HEK293 (cell line): ENCODE results near the gene PARVA.

Source experiments
- CTCF ChIA-PET: fragments of 350-600 bp; formaldehyde crosslinking; extraction: SDS; loops from one replicate; lab custom pipeline; 2021; ENCODE audit warnings: antibody characterized with exemption; lab: Yijun Ruan, JAX
- POLR2A ChIA-PET: fragments of 300-600 bp; formaldehyde crosslinking; extraction: SDS; loops from one replicate; lab custom pipeline; 2020; ENCODE audit warnings: antibody characterized with exemption, inconsistent platforms; lab: Yijun Ruan, JAX
- H3K27ac ChIP-seq: fragments of 200-500 bp; sonication (Bioruptor generic); 2 replicates; pipeline ENCODE4 v1.5.1; 2014; ENCODE audit warnings: low read depth, low read length, control low read depth, inconsistent platforms; ENCODE audit errors: extremely low read depth
- H3K36me3 ChIP-seq, 2 experiments: fragments of 200-500 bp in 1 of 2; sonication (Bioruptor generic) in 1 of 2; 1 replicate in 1 of 2; 2 replicates in 1 of 2; pipeline ENCODE4 v1.5.1; 2014 to 2017; ENCODE audit warnings: inconsistent platforms in 2 of 2, low read length in 2 of 2; ENCODE audit not compliant: control insufficient read depth in 2 of 2, insufficient read depth in 1 of 2
- H3K4me1 ChIP-seq: fragments of 200-500 bp; sonication (Bioruptor generic); 2 replicates; pipeline ENCODE4 v1.5.1; 2014; ENCODE audit warnings: mild to moderate bottlenecking, low read length, inconsistent platforms; ENCODE audit not compliant: control insufficient read depth, insufficient read depth
- H3K4me3 ChIP-seq: 2 replicates; pipeline ENCODE4 v1.5.1; 2011; ENCODE audit warnings: low read depth, mild to moderate bottlenecking, control low read depth, low read length, moderate library complexity
- H3K9me3 ChIP-seq: fragments of 200-500 bp; sonication (Bioruptor generic); 2 replicates; pipeline ENCODE4 v1.5.1; 2014; ENCODE audit warnings: low read depth, low read length, inconsistent platforms; ENCODE audit not compliant: control insufficient read depth, insufficient read depth
- KLF1 ChIP-seq: fragments of 450-650 bp; formaldehyde crosslinking; IDR thresholded peaks from 2 replicates; pipeline ENCODE4 v1.5.1; 2016; ENCODE audit warnings: missing biosample characterization, missing genetic modification characterization
- KLF8 ChIP-seq: fragments of 450-650 bp; formaldehyde crosslinking; IDR thresholded peaks from 2 replicates; pipeline ENCODE4 v1.5.1; 2016; ENCODE audit warnings: missing biosample characterization, missing genetic modification characterization
- REPIN1 ChIP-seq: fragments of 450-650 bp; formaldehyde crosslinking; IDR thresholded peaks from 2 replicates; pipeline ENCODE4 v1.5.1; 2017; ENCODE audit warnings: missing biosample characterization, missing genetic modification characterization, low read depth
- ZBTB20 ChIP-seq: fragments of 450-650 bp; formaldehyde crosslinking; IDR thresholded peaks from 2 replicates; pipeline ENCODE4 v1.5.1; 2016; ENCODE audit warnings: missing biosample characterization, missing genetic modification characterization
- ZNF2 ChIP-seq: fragments of 450-650 bp; formaldehyde crosslinking; IDR thresholded peaks from 2 replicates; pipeline ENCODE4 v1.5.1; 2016; ENCODE audit warnings: missing biosample characterization, missing genetic modification characterization
- ZNF223 ChIP-seq: fragments of 450-650 bp; formaldehyde crosslinking; IDR thresholded peaks from 2 replicates; pipeline ENCODE4 v1.5.1; 2016; ENCODE audit warnings: missing biosample characterization, missing genetic modification characterization
- ZNF239 ChIP-seq: fragments of 450-650 bp; formaldehyde crosslinking; IDR thresholded peaks from 2 replicates; pipeline ENCODE4 v1.5.1; 2016; ENCODE audit warnings: missing biosample characterization, missing genetic modification characterization
- ZNF354C ChIP-seq: fragments of 450-650 bp; formaldehyde crosslinking; IDR thresholded peaks from 2 replicates; pipeline ENCODE4 v1.5.1; 2016; ENCODE audit warnings: missing biosample characterization, missing genetic modification characterization, low read depth, borderline replicate concordance
- ZNF394 ChIP-seq: fragments of 450-650 bp; formaldehyde crosslinking; IDR thresholded peaks from 2 replicates; pipeline ENCODE4 v1.5.1; 2016; ENCODE audit warnings: missing biosample characterization, missing genetic modification characterization, mild to moderate bottlenecking, moderate library complexity, borderline replicate concordance
- TF ChIP-seq, protein P1 (sequence below): fragments of 450-650 bp; formaldehyde crosslinking; IDR thresholded peaks from 2 replicates; pipeline ENCODE4 v1.5.1; 2016; ENCODE audit warnings: missing biosample characterization, missing genetic modification characterization
- TF ChIP-seq, protein P2 (sequence below): fragments of 450-650 bp; IDR thresholded peaks from 2 replicates; pipeline ENCODE4 v1.5.1; 2018; ENCODE audit warnings: missing biosample characterization, mild to moderate bottlenecking, missing genetic modification characterization
- TF ChIP-seq, protein P3 (sequence below): fragments of 450-650 bp; formaldehyde crosslinking; IDR thresholded peaks from 2 replicates; pipeline ENCODE4 v1.5.1; 2016; ENCODE audit warnings: missing biosample characterization, missing genetic modification characterization
- TF ChIP-seq, protein P4 (sequence below): fragments of 450-650 bp; formaldehyde crosslinking; IDR thresholded peaks from 2 replicates; pipeline ENCODE4 v1.5.1; 2016; ENCODE audit warnings: missing biosample characterization, missing genetic modification characterization
- TF ChIP-seq, protein P5 (sequence below): fragments of 450-650 bp; formaldehyde crosslinking; IDR thresholded peaks from 2 replicates; pipeline ENCODE4 v1.5.1; 2017; ENCODE audit warnings: missing biosample characterization, missing genetic modification characterization
- TF ChIP-seq, protein P6 (sequence below): fragments of 450-650 bp; formaldehyde crosslinking; IDR thresholded peaks from 2 replicates; pipeline ENCODE4 v1.5.1; 2017; ENCODE audit warnings: missing biosample characterization, missing genetic modification characterization

PARVA gene

DNA sequence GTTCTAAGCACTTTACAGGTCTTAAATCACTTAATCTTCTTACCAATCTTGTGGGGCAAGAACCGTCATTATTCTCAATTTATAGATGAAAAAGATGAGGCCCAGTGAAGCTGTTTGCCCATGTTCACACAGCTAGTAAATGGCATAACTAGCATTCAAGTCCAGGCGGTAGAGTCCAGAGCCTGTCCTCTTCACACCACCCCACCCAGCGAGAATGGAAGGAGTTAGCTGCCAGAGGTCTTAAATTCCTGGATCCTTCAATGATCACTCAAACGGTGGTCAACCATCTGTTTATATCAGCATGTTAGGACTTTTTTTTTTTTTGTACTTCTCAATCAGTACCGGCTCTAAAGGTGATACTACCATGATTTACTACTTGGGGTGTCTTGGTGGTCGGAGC, 43.3 kb downstream of the PARVA start:
- CTCF ChIA-PET = interaction anchor here (0.6 to 1.4 kb wide), 4 partner anchors 9 to 468 kb away, joined by 3 to 5 read pairs (median 4); no protein-coding TSS in a partner anchor
- TF ChIP-seq ZBTB20 (tag by site-specific recombination) (no peak), ZNF354C (no peak), ZNF223 (tag by site-specific recombination) (no peak), REPIN1 (tag by site-specific recombination) (no peak), KLF8 (tag by site-specific recombination) (no peak), ZNF239 (tag by site-specific recombination) (no peak), ZNF394 (no peak), ZNF2 (no peak), KLF1 (tag by site-specific recombination) (no peak)
- TF ChIP-seq, protein P1, sequence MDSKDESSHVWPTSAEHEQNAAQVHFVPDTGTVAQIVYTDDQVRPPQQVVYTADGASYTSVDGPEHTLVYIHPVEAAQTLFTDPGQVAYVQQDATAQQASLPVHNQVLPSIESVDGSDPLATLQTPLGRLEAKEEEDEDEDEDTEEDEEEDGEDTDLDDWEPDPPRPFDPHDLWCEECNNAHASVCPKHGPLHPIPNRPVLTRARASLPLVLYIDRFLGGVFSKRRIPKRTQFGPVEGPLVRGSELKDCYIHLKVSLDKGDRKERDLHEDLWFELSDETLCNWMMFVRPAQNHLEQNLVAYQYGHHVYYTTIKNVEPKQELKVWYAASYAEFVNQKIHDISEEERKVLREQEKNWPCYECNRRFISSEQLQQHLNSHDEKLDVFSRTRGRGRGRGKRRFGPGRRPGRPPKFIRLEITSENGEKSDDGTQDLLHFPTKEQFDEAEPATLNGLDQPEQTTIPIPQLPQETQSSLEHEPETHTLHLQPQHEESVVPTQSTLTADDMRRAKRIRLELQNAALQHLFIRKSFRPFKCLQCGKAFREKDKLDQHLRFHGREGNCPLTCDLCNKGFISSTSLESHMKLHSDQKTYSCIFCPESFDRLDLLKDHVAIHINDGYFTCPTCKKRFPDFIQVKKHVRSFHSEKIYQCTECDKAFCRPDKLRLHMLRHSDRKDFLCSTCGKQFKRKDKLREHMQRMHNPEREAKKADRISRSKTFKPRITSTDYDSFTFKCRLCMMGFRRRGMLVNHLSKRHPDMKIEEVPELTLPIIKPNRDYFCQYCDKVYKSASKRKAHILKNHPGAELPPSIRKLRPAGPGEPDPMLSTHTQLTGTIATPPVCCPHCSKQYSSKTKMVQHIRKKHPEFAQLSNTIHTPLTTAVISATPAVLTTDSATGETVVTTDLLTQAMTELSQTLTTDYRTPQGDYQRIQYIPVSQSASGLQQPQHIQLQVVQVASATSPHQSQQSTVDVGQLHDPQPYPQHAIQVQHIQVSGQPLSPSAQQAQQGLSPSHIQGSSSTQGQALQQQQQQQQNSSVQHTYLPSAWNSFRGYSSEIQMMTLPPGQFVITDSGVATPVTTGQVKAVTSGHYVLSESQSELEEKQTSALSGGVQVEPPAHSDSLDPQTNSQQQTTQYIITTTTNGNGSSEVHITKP (tag by site-specific recombination) = no peak
- TF ChIP-seq, protein P2, sequence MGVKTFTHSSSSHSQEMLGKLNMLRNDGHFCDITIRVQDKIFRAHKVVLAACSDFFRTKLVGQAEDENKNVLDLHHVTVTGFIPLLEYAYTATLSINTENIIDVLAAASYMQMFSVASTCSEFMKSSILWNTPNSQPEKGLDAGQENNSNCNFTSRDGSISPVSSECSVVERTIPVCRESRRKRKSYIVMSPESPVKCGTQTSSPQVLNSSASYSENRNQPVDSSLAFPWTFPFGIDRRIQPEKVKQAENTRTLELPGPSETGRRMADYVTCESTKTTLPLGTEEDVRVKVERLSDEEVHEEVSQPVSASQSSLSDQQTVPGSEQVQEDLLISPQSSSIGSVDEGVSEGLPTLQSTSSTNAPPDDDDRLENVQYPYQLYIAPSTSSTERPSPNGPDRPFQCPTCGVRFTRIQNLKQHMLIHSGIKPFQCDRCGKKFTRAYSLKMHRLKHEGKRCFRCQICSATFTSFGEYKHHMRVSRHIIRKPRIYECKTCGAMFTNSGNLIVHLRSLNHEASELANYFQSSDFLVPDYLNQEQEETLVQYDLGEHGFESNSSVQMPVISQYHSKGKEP (tag by site-specific recombination) = no peak
- TF ChIP-seq, protein P3, sequence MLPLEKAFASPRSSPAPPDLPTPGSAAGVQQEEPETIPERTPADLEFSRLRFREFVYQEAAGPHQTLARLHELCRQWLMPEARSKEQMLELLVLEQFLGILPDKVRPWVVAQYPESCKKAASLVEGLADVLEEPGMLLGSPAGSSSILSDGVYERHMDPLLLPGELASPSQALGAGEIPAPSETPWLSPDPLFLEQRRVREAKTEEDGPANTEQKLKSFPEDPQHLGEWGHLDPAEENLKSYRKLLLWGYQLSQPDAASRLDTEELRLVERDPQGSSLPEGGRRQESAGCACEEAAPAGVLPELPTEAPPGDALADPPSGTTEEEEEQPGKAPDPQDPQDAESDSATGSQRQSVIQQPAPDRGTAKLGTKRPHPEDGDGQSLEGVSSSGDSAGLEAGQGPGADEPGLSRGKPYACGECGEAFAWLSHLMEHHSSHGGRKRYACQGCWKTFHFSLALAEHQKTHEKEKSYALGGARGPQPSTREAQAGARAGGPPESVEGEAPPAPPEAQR (tag by site-specific recombination) = no peak
- TF ChIP-seq, protein P4, sequence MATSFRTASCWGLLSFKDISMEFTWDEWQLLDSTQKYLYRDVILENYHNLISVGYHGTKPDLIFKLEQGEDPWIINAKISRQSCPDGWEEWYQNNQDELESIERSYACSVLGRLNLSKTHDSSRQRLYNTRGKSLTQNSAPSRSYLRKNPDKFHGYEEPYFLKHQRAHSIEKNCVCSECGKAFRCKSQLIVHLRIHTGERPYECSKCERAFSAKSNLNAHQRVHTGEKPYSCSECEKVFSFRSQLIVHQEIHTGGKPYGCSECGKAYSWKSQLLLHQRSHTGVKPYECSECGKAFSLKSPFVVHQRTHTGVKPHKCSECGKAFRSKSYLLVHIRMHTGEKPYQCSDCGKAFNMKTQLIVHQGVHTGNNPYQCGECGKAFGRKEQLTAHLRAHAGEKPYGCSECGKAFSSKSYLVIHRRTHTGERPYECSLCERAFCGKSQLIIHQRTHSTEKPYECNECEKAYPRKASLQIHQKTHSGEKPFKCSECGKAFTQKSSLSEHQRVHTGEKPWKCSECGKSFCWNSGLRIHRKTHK = no peak
- TF ChIP-seq, protein P5, sequence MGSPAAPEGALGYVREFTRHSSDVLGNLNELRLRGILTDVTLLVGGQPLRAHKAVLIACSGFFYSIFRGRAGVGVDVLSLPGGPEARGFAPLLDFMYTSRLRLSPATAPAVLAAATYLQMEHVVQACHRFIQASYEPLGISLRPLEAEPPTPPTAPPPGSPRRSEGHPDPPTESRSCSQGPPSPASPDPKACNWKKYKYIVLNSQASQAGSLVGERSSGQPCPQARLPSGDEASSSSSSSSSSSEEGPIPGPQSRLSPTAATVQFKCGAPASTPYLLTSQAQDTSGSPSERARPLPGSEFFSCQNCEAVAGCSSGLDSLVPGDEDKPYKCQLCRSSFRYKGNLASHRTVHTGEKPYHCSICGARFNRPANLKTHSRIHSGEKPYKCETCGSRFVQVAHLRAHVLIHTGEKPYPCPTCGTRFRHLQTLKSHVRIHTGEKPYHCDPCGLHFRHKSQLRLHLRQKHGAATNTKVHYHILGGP = no peak
- TF ChIP-seq, protein P6, sequence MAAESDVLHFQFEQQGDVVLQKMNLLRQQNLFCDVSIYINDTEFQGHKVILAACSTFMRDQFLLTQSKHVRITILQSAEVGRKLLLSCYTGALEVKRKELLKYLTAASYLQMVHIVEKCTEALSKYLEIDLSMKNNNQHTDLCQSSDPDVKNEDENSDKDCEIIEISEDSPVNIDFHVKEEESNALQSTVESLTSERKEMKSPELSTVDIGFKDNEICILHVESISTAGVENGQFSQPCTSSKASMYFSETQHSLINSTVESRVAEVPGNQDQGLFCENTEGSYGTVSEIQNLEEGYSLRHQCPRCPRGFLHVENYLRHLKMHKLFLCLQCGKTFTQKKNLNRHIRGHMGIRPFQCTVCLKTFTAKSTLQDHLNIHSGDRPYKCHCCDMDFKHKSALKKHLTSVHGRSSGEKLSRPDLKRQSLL (tag by site-specific recombination) = no peak

More for the DNA sequence above, 43.3 kb downstream of the PARVA start:
- Histone ChIP-seq H3K36me3 (no peaks in the 10 kb centered on the region), H3K4me1 (no peaks in the 10 kb centered on the region), H3K4me3 (no peak overlapping the region), H3K27ac (no peak overlapping the region), H3K9me3 (no peaks in the 10 kb centered on the region)
- POLR2A ChIA-PET = interaction anchor here (0.6 to 0.7 kb wide), 2 partner anchors 31 to 379 kb away, joined by 3 to 4 read pairs; no protein-coding TSS in a partner anchor
